ENCODE results near the gene NKAIN2.

NKAIN2 gene

GRCh38 chr6:123940551-123940950, 136.9 kb downstream of the NKAIN2 start:
- TF ChIP-seq EZH2phosphoT487 (IDR thresholded peaks at IDR 0.05; ENCODE audit: low read length) (no peak), CTCF (IDR thresholded peaks at IDR 0.05; ENCODE audit: low read length) (no peak), EZH2 (optimal IDR thresholded peaks at IDR 0.05; ENCODE audit: low read depth, low read length) (no peak)
- Histone ChIP-seq H3K4me1 (ENCODE audit: low read length) (no peaks in the 10 kb centered on the region), H3K4me2 (ENCODE audit: low read depth, low read length) (no peak overlapping the region), H3K27ac (ENCODE audit: low read length) (no peak overlapping the region), H3K9ac (ENCODE audit: low read length) (no peak overlapping the region), H3K9me3 (replicated peaks; ENCODE audit: insufficient read depth, low read length) (no peaks in the 10 kb centered on the region), H3K27me3 (replicated peaks; ENCODE audit: insufficient read depth, low read length) (no peaks in the 10 kb centered on the region), H3K4me3 (ENCODE audit: low read length) (no peak overlapping the region), H3K9me2 (replicated peaks; ENCODE audit: insufficient read depth, low read length) (no peaks in the 10 kb centered on the region), H3K79me2 (ENCODE audit: low read length) (no peaks in the 10 kb centered on the region), H4K20me1 (ENCODE audit: insufficient read depth, low read length) (no peaks in the 10 kb centered on the region), H3F3A (ENCODE audit: insufficient read depth, low read length) (no peaks in the 10 kb centered on the region), H3K36me3 (replicated peaks; ENCODE audit: insufficient read depth, low read length) (no peaks in the 10 kb centered on the region), H2AFZ (ENCODE audit: low read length) (no peak overlapping the region)
- no peak for DNase-seq

- Histone ChIP-seq H3F3A (ENCODE audit: insufficient read depth, low read length) (no peaks in the 10 kb centered on the region), H3K36me3 (replicated peaks; ENCODE audit: insufficient read depth, low read length) (no peaks in the 10 kb centered on the region), H3K4me3 (ENCODE audit: low read length) (no peak overlapping the region), H4K20me1 (ENCODE audit: insufficient read depth, low read length) (no peaks in the 10 kb centered on the region), H3K9ac (ENCODE audit: low read length) (no peak overlapping the region), H2AFZ (ENCODE audit: low read length) (no peak overlapping the region), H3K4me1 (ENCODE audit: low read length) (no peaks in the 10 kb centered on the region), H3K4me2 (ENCODE audit: low read depth, low read length) (no peak overlapping the region), H3K27ac (ENCODE audit: low read length) (no peak overlapping the region), H3K9me3 (replicated peaks; ENCODE audit: insufficient read depth, low read length) (no peaks in the 10 kb centered on the region), H3K9me2 (replicated peaks; ENCODE audit: insufficient read depth, low read length) (no peaks in the 10 kb centered on the region), H3K27me3 (replicated peaks; ENCODE audit: insufficient read depth, low read length) (no peaks in the 10 kb centered on the region), H3K79me2 (ENCODE audit: low read length) (no peaks in the 10 kb centered on the region)
- TF ChIP-seq CTCF (IDR thresholded peaks at IDR 0.05; ENCODE audit: low read length) (no peak), EZH2 (optimal IDR thresholded peaks at IDR 0.05; ENCODE audit: low read depth, low read length) (no peak), EZH2phosphoT487 (IDR thresholded peaks at IDR 0.05; ENCODE audit: low read length) (no peak)
- no peak for DNase-seq
Measured at GRCh38 chr6:123941855-123942254, 138.2 kb downstream of the NKAIN2 start.

GRCh38 chr6:123945386-123945785, 141.7 kb downstream of the NKAIN2 start:
- Histone ChIP-seq H3K4me1 (ENCODE audit: low read length) (no peaks in the 10 kb centered on the region), H4K20me1 (ENCODE audit: insufficient read depth, low read length) (no peaks in the 10 kb centered on the region), H3K36me3 (replicated peaks; ENCODE audit: insufficient read depth, low read length) (no peaks in the 10 kb centered on the region), H3K9me3 (replicated peaks; ENCODE audit: insufficient read depth, low read length) (no peaks in the 10 kb centered on the region), H3K4me2 (ENCODE audit: low read depth, low read length) (no peak overlapping the region), H3K9me2 (replicated peaks; ENCODE audit: insufficient read depth, low read length) (no peaks in the 10 kb centered on the region), H3K9ac (ENCODE audit: low read length) (no peak overlapping the region), H3F3A (ENCODE audit: insufficient read depth, low read length) (no peaks in the 10 kb centered on the region), H3K27me3 (replicated peaks; ENCODE audit: insufficient read depth, low read length) (no peaks in the 10 kb centered on the region), H3K79me2 (ENCODE audit: low read length) (no peaks in the 10 kb centered on the region), H3K27ac (ENCODE audit: low read length) (no peak overlapping the region), H2AFZ (ENCODE audit: low read length) (no peak overlapping the region), H3K4me3 (ENCODE audit: low read length) (no peak overlapping the region)
- DNase-seq = peak; percentile 27
- no peak for TF ChIP-seq CTCF (IDR thresholded peaks at IDR 0.05; ENCODE audit: low read length)
- TF ChIP-seq EZH2phosphoT487 (IDR thresholded peaks at IDR 0.05; ENCODE audit: low read length) = no peak
- no peak for TF ChIP-seq EZH2 (optimal IDR thresholded peaks at IDR 0.05; ENCODE audit: low read depth, low read length)
